CD4-positive, alpha-beta T cell treated with Interleukin-12 subunit alpha and Interleukin-12 subunit beta, for 1 hour (primary cell): ENCODE results near the gene LRRC38.
"Not testable (repeated sequence)": the region's sequence is repeated elsewhere in the genome, so short reads cannot be mapped to it uniquely, and the experiment has no call there.

ENCODE experiments used
- DNase-seq: peaks from one replicate; pipeline ENCODE4 v3.0.0-alpha.2; 2020

The LRRC38 gene

GRCh38 chr1:13456904-13457532 lies 56.8 kb downstream of the LRRC38 start:
- no peak for DNase-seq

- no peak for DNase-seq
Measured at GRCh38 chr1:13451399-13451965, 62.3 kb downstream of the LRRC38 start.

- no peak for DNase-seq
Measured at GRCh38 chr1:13450204-13450603, 63.6 kb downstream of the LRRC38 start.

- no peak for DNase-seq
Measured at GRCh38 chr1:13443335-13443979, 70.3 kb downstream of the LRRC38 start.

- DNase-seq, result not testable (repeated sequence)
Measured at GRCh38 chr1:13439104-13439783, 74.6 kb downstream of the LRRC38 start.

GRCh38 chr1:13435458-13435857 lies 78.3 kb downstream of the LRRC38 start:
- DNase-seq, result no peak

- DNase-seq, result not testable (repeated sequence)
Measured at GRCh38 chr1:13433694-13434358, 80.0 kb downstream of the LRRC38 start.

- DNase-seq, result no peak
Measured at GRCh38 chr1:13432251-13432650, 81.6 kb downstream of the LRRC38 start.

- no peak for DNase-seq
Measured at GRCh38 chr1:13430495-13430894, 83.3 kb downstream of the LRRC38 start.
